ENCODE results near the gene GOLGA6A.

GOLGA6A gene

GRCh38 chr15:74035121-74036017 is 47.0 kb downstream of the GOLGA6A start:
- no peak for DNase-seq

DNA sequence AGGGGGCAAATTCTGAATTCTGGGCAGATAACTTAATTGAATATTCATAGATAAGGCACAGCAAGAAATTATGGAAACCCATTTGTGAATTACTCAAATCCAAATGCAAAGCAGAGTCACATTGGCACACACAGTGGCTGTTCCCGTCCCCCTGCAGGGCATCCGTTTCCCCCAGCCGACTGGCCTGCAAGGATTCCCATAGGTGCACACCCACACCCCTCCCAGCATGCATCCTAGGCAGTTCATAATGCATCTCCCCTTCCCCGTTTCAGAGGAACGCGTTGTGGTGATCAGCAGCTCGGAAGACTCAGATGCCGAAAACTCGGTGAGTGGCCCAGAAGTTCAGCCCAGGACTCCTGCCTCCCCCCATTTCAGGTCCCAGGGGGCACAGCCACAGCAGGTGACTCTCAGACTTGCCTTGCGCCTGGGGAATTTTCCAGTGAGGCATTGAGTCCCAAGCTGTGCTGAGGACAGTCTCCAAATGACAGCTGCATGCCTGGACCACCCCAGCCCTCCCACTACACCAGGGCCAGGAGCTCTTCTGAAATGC is 48.1 kb downstream of the GOLGA6A start:
- DNase-seq: no peak

DNA sequence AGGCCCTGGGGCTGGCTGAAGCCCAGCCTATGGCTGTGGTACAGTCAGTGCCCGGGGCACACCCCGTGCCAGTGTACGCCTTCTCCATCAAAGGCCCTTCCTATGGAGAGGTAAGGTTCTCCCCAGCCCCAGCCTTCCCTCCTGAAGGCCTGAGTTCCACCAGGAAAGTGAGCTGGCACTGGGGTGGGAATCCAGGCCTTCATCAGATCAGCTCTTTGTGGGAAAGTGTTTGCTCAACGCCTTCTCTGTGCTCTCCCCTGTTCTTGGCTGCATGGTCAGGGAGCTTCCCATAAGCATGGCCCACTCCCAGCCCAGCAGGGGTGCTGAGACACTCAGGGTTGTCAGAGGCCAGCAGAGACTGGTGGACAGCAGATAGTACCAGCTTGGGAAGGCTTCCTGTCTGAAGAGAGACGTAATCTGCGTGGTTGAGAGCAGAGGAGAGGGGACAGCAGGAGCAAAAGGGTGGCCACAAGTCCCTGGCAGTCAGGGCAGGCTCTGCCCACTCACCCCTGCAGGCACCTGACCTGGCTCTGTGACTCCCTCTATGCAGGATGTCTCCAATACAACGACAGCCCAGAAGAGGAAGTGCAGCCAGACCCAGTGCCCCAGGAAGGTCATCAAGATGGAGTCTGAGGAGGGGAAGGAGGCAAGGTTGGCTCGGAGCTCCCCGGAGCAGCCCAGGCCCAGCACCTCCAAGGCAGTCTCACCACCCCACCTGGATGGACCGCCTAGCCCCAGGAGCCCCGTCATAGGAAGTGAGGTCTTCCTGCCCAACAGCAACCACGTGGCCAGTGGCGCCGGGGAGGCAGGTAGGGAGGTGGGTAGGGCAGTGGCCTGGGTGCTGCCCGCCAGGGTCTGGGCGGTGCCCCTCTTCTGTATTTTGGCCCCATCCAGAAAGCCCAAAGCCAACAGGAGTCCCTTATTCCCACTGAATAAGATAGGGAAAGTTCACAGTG is 49.5 kb downstream of the GOLGA6A start:
- DNase-seq: peak; percentile 57

DNA sequence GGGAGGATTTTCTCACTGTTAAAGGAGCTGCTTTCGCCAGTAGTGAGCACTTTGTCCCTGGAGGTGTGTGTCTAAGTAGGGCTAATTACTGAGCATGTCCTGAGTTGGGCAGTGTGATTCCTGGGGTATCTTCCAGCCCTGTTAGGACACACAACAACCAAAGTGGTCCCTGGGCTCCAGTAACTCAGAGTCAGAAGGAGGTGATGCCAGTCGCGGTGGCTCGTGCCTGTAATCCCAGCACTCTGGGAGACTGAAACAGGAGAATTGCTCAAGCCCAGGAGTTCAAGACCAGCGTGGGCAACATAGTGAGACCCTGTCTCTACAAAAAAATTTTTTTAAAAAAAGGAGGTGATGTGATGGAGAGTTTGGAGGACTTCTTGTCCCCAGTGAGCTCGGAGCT is 50.3 kb downstream of the GOLGA6A start:
- DNase-seq: no peak

DNA sequence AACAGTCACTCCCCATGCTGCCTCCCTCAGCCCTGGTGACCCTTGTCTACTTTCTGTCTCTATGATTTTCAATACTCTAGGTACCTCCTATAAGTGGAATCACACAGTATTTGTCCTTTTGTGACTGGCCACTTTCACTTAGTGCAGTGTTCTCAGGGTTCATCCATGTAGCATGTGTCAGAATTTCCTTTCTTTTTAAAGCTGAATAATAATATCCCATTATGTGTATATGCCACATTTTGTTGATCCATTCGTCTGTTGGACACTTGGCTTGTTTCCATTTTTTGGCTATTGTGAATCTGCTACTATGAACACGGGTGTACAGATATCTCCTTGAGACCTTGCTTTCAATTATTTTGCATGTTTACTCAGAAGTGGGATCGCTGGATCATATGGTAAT is 53.7 kb downstream of the GOLGA6A start:
- DNase-seq: no peak

DNA sequence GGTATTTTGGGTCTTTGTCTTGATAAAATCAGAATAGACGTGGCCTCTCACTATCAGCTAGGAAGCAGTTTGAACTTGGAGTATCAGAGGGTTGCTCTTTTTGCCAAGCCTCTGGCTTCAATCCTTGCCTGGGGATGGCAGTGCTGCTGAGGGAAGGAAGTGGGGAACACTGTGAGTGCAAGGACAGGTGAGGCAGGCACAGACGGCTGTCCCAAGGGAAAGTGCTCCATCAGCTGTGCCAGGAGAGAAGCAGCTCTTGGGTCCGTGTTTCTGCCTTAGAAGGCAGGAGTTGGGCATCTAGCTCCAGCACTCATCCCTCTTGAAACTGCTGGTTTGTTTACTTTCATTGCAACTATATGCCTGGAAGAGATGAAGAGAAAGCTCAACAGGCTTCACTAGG is 54.7 kb downstream of the GOLGA6A start:
- DNase-seq: no peak

DNA sequence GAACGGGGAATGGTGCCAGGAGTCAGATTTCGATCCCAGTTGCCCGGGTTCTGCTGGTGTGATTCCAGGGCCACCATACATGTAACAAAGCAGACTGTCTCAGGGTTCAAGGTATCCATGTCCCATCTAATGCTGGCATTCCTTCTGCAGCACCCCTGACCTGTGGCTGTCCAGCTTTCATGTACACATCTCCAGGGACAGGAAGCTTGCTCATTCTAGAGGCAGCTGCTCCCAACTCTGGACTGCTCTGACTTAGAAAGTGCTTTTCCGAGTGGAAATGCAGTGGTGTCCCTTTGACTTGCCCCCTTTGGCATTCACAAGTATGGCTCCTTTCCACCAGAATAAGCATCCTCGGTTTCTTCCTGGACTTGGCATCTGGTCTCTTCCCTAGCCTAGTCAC is 56.9 kb downstream of the GOLGA6A start:
- DNase-seq: no peak

- DNase-seq: no peak
These were observed 57.7 kb downstream of the GOLGA6A start for GRCh38 chr15:74024687-74025086.

DNA sequence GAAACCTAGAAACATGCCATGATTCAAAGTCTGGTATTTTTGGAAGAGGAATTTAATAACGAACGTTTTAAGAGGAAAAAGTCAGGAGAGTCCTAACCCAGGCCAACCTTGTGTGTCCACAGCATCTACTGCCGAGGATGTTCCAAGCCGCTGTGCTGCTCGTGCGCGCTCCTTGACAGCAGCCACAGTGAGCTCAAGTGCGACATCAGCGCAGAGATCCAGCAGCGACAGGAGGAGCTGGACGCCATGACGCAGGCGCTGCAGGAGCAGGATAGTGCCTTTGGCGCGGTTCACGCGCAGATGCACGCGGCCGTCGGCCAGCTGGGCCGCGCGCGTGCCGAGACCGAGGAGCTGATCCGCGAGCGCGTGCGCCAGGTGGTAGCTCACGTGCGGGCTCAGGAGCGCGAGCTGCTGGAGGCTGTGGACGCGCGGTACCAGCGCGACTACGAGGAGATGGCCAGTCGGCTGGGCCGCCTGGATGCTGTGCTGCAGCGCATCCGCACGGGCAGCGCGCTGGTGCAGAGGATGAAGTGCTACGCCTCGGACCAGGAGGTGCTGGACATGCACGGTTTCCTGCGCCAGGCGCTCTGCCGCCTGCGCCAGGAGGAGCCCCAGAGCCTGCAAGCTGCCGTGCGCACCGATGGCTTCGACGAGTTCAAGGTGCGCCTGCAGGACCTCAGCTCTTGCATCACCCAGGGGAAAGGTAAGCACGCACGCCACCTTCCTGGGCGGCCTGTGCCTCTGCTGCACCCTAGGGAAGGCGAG is 59.5 kb downstream of the GOLGA6A start:
- DNase-seq: no peak

All from MV-4-11 (cell line).